Trophoblast cell (in vitro differentiated cells and primary cell): ENCODE measurements around the gene ALKBH8.

Experiments
- DNase-seq, 2 donors: peaks; one replicate each; pipeline ENCODE4 v3.0.0-alpha.2; 2016
- H2AFZ ChIP-seq: 2 replicates; pipeline ENCODE4 v1.6.1; 2013; ENCODE audit warnings: low read length, moderate library complexity, mild to moderate bottlenecking; ENCODE audit not compliant: insufficient read depth, poor library complexity
- H2AK5ac ChIP-seq: 2 replicates; pipeline ENCODE4 v1.6.1; 2013; ENCODE audit warnings: mild to moderate bottlenecking, low read length
- H2BK120ac ChIP-seq: 2 replicates; pipeline ENCODE4 v1.6.1; 2013; ENCODE audit warnings: low read length, mild to moderate bottlenecking, moderate library complexity; ENCODE audit not compliant: insufficient read depth, poor library complexity
- H2BK12ac ChIP-seq: 2 replicates; pipeline ENCODE4 v1.6.1; 2013; ENCODE audit warnings: mild to moderate bottlenecking, low read length, moderate library complexity
- H2BK5ac ChIP-seq: 2 replicates; pipeline ENCODE4 v1.6.1; 2013; ENCODE audit warnings: low read length, low read depth, moderate library complexity, mild to moderate bottlenecking; ENCODE audit not compliant: poor library complexity
- H3K14ac ChIP-seq: 2 replicates; pipeline ENCODE4 v1.6.1; 2013; ENCODE audit warnings: mild to moderate bottlenecking, low read length
- H3K18ac ChIP-seq: 2 replicates; pipeline ENCODE4 v1.6.1; 2013; ENCODE audit warnings: mild to moderate bottlenecking, low read length
- H3K23ac ChIP-seq: 2 replicates; pipeline ENCODE4 v1.6.1; 2013; ENCODE audit warnings: low read length
- H3K27ac ChIP-seq: 2 replicates; pipeline ENCODE4 v1.5.1; 2013; ENCODE audit warnings: low read depth, mild to moderate bottlenecking, inconsistent platforms, low read length, moderate library complexity
- H3K27me3 ChIP-seq: 2 replicates; pipeline ENCODE4 v1.6.1; 2013; ENCODE audit warnings: inconsistent platforms, mild to moderate bottlenecking, low read length, moderate library complexity; ENCODE audit not compliant: insufficient read depth
- H3K36me3 ChIP-seq, 2 experiments: 1 replicate in 1 of 2; 2 replicates in 1 of 2; pipeline ENCODE4 v1.6.1; 2013; ENCODE audit warnings: low read length in 2 of 2, mild to moderate bottlenecking in 2 of 2, moderate library complexity in 1 of 2; ENCODE audit not compliant: insufficient read depth in 2 of 2, control insufficient read depth in 1 of 2
- H3K4ac ChIP-seq: 2 replicates; pipeline ENCODE4 v1.6.1; 2013; ENCODE audit warnings: low read depth, mild to moderate bottlenecking, low read length, moderate library complexity
- H3K4me1 ChIP-seq, 2 experiments: 1 replicate in 1 of 2; 2 replicates in 1 of 2; pipeline ENCODE4 v1.6.1; 2013; ENCODE audit warnings: low read length in 2 of 2, mild to moderate bottlenecking in 2 of 2, moderate library complexity in 1 of 2; ENCODE audit not compliant: insufficient read depth in 2 of 2, control insufficient read depth in 1 of 2
- H3K4me2 ChIP-seq: 2 replicates; pipeline ENCODE4 v1.6.1; 2013; ENCODE audit warnings: inconsistent platforms, mild to moderate bottlenecking, low read length, moderate library complexity
- H3K4me3 ChIP-seq: 2 replicates; pipeline ENCODE4 v1.5.1; 2013; ENCODE audit warnings: mild to moderate bottlenecking, low read depth, low read length, inconsistent platforms
- H3K79me1 ChIP-seq: one replicate; pipeline ENCODE4 v1.6.1; 2013; ENCODE audit warnings: low read length
- H3K79me2 ChIP-seq: 2 replicates; pipeline ENCODE4 v1.6.1; 2013; ENCODE audit warnings: low read length, mild to moderate bottlenecking; ENCODE audit not compliant: control insufficient read depth, insufficient read depth, poor library complexity
- H3K9ac ChIP-seq: 2 replicates; pipeline ENCODE4 v1.6.1; 2013; ENCODE audit warnings: mild to moderate bottlenecking, low read length
- H3K9me3 ChIP-seq: 2 replicates; pipeline ENCODE4 v1.6.1; 2013; ENCODE audit warnings: low read depth, mild to moderate bottlenecking, control low read depth, inconsistent platforms, low read length; ENCODE audit not compliant: insufficient read depth
- H4K12ac ChIP-seq: 2 replicates; pipeline ENCODE4 v1.6.1; 2013; ENCODE audit warnings: low read depth, mild to moderate bottlenecking, low read length, moderate library complexity
- H4K8ac ChIP-seq: 2 replicates; pipeline ENCODE4 v1.6.1; 2013; ENCODE audit warnings: low read depth, mild to moderate bottlenecking, low read length, moderate library complexity
- H4K91ac ChIP-seq: one replicate; pipeline ENCODE4 v1.6.1; 2013; ENCODE audit warnings: low read depth, mild to moderate bottlenecking, low read length, moderate library complexity
- WGBS: extraction: QIAGEN DNeasy Blood & Tissue Kit; methylation state at CpG from one replicate; pipeline ENCODE4 v1.1.7; 2013; ENCODE audit warnings: missing lambda C conversion rate; ENCODE audit not compliant: insufficient read length, insufficient coverage; ENCODE audit errors: extremely low coverage; 5-methylcytosine and 5-hydroxymethylcytosine counted together

ALKBH8 gene

DNA sequence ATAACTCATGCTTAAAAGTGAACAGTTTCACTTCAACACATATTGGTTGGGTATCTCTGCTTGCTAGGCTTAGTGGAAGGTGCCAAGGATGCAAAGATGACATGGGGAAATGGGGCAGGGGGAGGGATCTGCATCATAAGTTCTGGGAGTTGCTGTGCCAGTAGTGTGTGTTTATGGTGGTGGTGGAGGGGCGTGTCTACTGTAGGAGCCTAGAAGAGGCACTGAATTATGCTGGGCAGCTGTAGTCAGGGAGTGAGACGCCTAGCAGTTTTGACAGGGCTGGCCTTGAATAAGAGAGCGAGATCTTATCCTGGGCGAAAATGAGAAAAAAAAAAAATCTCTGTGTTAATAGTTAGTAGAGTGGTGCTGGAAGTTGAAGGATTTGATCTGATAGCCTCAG is 28.4 kb upstream of the ALKBH8 start:
- H3K9me3 ChIP-seq, result peaks cover 4% of the 10 kb centered on the region
- no peak overlapping the region for H4K12ac ChIP-seq
- H4K8ac ChIP-seq, result no peak overlapping the region
- H3K4me1 ChIP-seq, result peaks cover 7 to 8% of the 10 kb centered on the region in 2 experiments
- no peak overlapping the region for H3K4me2 ChIP-seq
- no peak overlapping the region for H3K27ac ChIP-seq
- no peak overlapping the region for H2BK120ac ChIP-seq
- no peak overlapping the region for H2AFZ ChIP-seq
- H4K91ac ChIP-seq, result no peak overlapping the region
- no peak overlapping the region for H3K4me3 ChIP-seq
- no peaks in the 10 kb centered on the region for H3K36me3 ChIP-seq
- no peak overlapping the region for H3K14ac ChIP-seq
- no CpG with 5 or more reads among the region's 4 CpGs for WGBS
- H3K27me3 ChIP-seq, result peaks cover 33% of the 10 kb centered on the region
- no peak for DNase-seq
- no peaks in the 10 kb centered on the region for H3K79me1 ChIP-seq
- no peak overlapping the region for H3K4ac ChIP-seq
- H3K23ac ChIP-seq, result no peak overlapping the region
- no peak overlapping the region for H3K18ac ChIP-seq
- H2AK5ac ChIP-seq, result no peak overlapping the region
- H3K79me2 ChIP-seq, result no peaks in the 10 kb centered on the region
- H2BK5ac ChIP-seq, result no peak overlapping the region
- no peak overlapping the region for H2BK12ac ChIP-seq
- no peak overlapping the region for H3K9ac ChIP-seq

- Histone ChIP-seq H2AK5ac (no peak overlapping the region), H3K18ac (no peak overlapping the region), H3K9ac (no peak overlapping the region), H3K4me1 (peaks cover 7 to 8% of the 10 kb centered on the region in 2 experiments), H3K4me2 (no peak overlapping the region), H3K79me1 (no peaks in the 10 kb centered on the region), H3K27ac (no peak overlapping the region), H2AFZ (no peak overlapping the region), H3K4ac (no peak overlapping the region), H2BK12ac (no peak overlapping the region), H3K9me3 (peaks cover 4% of the 10 kb centered on the region), H2BK5ac (no peak overlapping the region), H3K27me3 (peaks cover 36% of the 10 kb centered on the region), H3K36me3 (no peaks in the 10 kb centered on the region), H3K23ac (no peak overlapping the region), H3K14ac (no peak overlapping the region), H3K79me2 (no peaks in the 10 kb centered on the region), H3K4me3 (no peak overlapping the region), H4K91ac (no peak overlapping the region), H4K8ac (no peak overlapping the region), H2BK120ac (no peak overlapping the region), H4K12ac (no peak overlapping the region)
- DNase-seq, result no peak
- no CpG with 5 or more reads among the region's 5 CpGs for WGBS
Observed at GRCh38 chr11:107592813-107593212, 27.3 kb upstream of the ALKBH8 start.

- H3K27me3 ChIP-seq, result peaks cover 36% of the 10 kb centered on the region
- no CpG with 5 or more reads among the region's 6 CpGs for WGBS
- no peak overlapping the region for H4K8ac ChIP-seq
- H3K4me1 ChIP-seq, result peaks cover 7 to 8% of the 10 kb centered on the region in 2 experiments
- H3K4me3 ChIP-seq, result no peak overlapping the region
- H3K9ac ChIP-seq, result no peak overlapping the region
- H3K14ac ChIP-seq, result no peak overlapping the region
- no peak overlapping the region for H3K23ac ChIP-seq
- no peaks in the 10 kb centered on the region for H3K79me1 ChIP-seq
- no peak for DNase-seq
- no peak overlapping the region for H2BK5ac ChIP-seq
- H3K36me3 ChIP-seq, result no peaks in the 10 kb centered on the region
- no peak overlapping the region for H3K18ac ChIP-seq
- H2BK120ac ChIP-seq, result no peak overlapping the region
- H3K4ac ChIP-seq, result no peak overlapping the region
- H3K9me3 ChIP-seq, result peaks cover 4% of the 10 kb centered on the region
- no peaks in the 10 kb centered on the region for H3K79me2 ChIP-seq
- no peak overlapping the region for H4K12ac ChIP-seq
- no peak overlapping the region for H2AFZ ChIP-seq
- no peak overlapping the region for H3K27ac ChIP-seq
- H3K4me2 ChIP-seq, result peak overlapping the region; percentile 93
- H2BK12ac ChIP-seq, result no peak overlapping the region
- H2AK5ac ChIP-seq, result no peak overlapping the region
- no peak overlapping the region for H4K91ac ChIP-seq
Observed at GRCh38 chr11:107592231-107592590, 26.7 kb upstream of the ALKBH8 start.

DNA sequence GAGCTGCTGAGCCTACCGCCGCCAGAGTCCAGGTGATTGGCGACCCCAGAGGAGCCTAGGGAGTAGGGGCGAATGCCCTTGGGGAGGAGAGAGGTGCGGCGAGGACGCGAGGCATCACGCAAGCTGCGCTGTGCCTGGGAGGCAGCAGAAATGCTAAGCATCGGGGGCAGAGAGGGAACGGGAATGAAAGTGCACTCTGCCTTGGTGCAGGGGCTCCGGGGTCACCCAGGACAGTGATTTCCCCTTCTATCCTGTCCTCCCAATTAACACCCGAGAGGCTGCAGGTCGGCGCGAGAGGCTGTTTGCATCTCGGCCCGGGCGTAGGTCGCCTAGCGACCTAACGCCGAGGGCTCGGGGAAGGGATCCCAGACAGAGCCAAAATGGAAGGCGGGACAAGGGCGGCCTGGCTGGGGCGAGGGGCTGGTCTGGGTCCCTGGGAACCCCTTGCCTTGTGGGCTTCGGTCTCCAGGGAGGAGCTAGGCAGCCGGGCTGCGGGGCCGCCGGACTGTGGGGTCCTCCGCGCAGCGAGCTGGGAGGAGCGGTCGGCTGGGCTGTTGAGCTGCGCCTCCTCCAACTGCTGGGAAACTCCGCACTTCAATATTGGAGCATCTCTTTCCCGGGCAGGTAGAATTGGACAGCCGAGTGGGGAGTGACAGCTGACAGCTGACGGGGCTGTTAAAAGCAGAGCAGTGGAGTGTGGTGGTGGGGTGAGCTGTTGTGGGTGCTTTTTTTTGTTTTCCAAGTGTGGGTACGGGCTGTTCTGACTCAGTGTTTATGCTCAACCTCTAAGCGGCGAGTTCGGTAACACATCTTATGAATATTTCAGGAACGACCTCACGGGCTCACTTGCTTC is 26.1 kb upstream of the ALKBH8 start:
- no peak overlapping the region for H3K23ac ChIP-seq
- no peaks in the 10 kb centered on the region for H3K79me2 ChIP-seq
- H3K4ac ChIP-seq, result no peak overlapping the region
- H3K9me3 ChIP-seq, result peaks cover 4% of the 10 kb centered on the region
- no peak overlapping the region for H3K27ac ChIP-seq
- no peak overlapping the region for H3K18ac ChIP-seq
- no peak overlapping the region for H4K91ac ChIP-seq
- no peaks in the 10 kb centered on the region for H3K79me1 ChIP-seq
- no peak overlapping the region for H3K9ac ChIP-seq
- H3K4me3 ChIP-seq, result peak overlapping the region; percentile 76
- H3K4me2 ChIP-seq, result peak overlapping the region; percentile 93
- no peak overlapping the region for H3K14ac ChIP-seq
- H2BK12ac ChIP-seq, result no peak overlapping the region
- H3K27me3 ChIP-seq, result peaks cover 36% of the 10 kb centered on the region
- H2BK5ac ChIP-seq, result no peak overlapping the region
- H3K4me1 ChIP-seq, result peaks cover 7 to 8% of the 10 kb centered on the region in 2 experiments
- WGBS, result no CpG with 5 or more reads among the region's 49 CpGs
- DNase-seq, result peak; percentile 5 to 24
- no peak overlapping the region for H2AK5ac ChIP-seq
- no peak overlapping the region for H4K8ac ChIP-seq
- peak overlapping the region; percentile 24 for H2AFZ ChIP-seq
- no peak overlapping the region for H4K12ac ChIP-seq
- no peak overlapping the region for H2BK120ac ChIP-seq
- no peaks in the 10 kb centered on the region for H3K36me3 ChIP-seq
